ENCODE measurements around the gene UMPS. TPM values are rescaled to one million over a fixed set of nuclear protein-coding genes. Genes with fewer than 3 reads are reported as not detected.

UMPS gene
- total and polyA plus RNA-seq, 12 donors: 3.1 to 14.4 (median 7.2) TPM

GRCh38 chr3:124797426-124797945, 67.2 kb downstream of the UMPS start:
- Histone ChIP-seq H3K36me3 (peaks cover 0 to 67% (median 20%) of the 10 kb centered on the region in 9 donors), H3K27ac (no peak overlapping the region), H3K9me3 (no peaks in the 10 kb centered on the region), H3K4me1 (peaks cover 22 to 55% (median 45%) of the 10 kb centered on the region in 9 donors), H3K4me3 (no peak overlapping the region), H3K27me3 (no peaks in the 10 kb centered on the region)
- no peak for DNase-seq
- no peak for ATAC-seq
- intact Hi-C loops (cut with DNase I): no loop called here
- WGBS, 2 donors: 82 to 93% methylated on average over 4 of the region's 4 CpGs
- TF ChIP-seq CTCF (IDR thresholded peaks at IDR 0.05): no peak

Small RNA genes lying within 50 kb of the gene (microRNA-seq; reads per million reads assigned to microRNA genes)
- 0 reads per million in 2 donors for gene MIR544B

Other genes starting within 250 kb of the UMPS start
- gene ITGB5, start 156.9 kb downstream of the UMPS start, total RNA-seq: 100 to 1,000 TPM in 6 of 10 donors, 10 to 100 TPM in 4; 72.2 to 154 (median 108) TPM
- 100 to 1,000 TPM in 1 of 2 donors, 10 to 100 TPM in 1; 18.5 to 145 TPM for gene ITGB5, start 156.9 kb downstream of the UMPS start, polyA plus RNA-seq
- gene MUC13, start 204.3 kb downstream of the UMPS start, total RNA-seq: under 1 TPM in 2 of 10 donors, not detected in 8; 0.37 to 0.41 TPM
- under 1 TPM in 1 of 2 donors, not detected in 1; 0.03 TPM for gene MUC13, start 204.3 kb downstream of the UMPS start, polyA plus RNA-seq

All from heart right ventricle (tissue), 16 donors.